HG03135 (cell line): ENCODE measurements around the gene NR1I2.

Experiments
- ATAC-seq: cut with Tn5 transposase; IDR thresholded peaks from one replicate; pipeline ENCODE4 v1.9.1; 2021; ENCODE audit warnings: mild to moderate bottlenecking, moderate library complexity; ENCODE audit not compliant: unreplicated experiment

Gene NR1I2

GRCh38 chr3:119817583-119818363, 35.9 kb downstream of the NR1I2 start:
- no peak for ATAC-seq

GRCh38 chr3:119818937-119819336, 37.0 kb downstream of the NR1I2 start:
- ATAC-seq, result no peak

GRCh38 chr3:119819806-119820205, 37.9 kb downstream of the NR1I2 start:
- no peak for ATAC-seq

- no peak for ATAC-seq
Observed at GRCh38 chr3:119825820-119826219, 43.9 kb downstream of the NR1I2 start.

GRCh38 chr3:119826711-119827608, 45.1 kb downstream of the NR1I2 start:
- no peak for ATAC-seq

DNA sequence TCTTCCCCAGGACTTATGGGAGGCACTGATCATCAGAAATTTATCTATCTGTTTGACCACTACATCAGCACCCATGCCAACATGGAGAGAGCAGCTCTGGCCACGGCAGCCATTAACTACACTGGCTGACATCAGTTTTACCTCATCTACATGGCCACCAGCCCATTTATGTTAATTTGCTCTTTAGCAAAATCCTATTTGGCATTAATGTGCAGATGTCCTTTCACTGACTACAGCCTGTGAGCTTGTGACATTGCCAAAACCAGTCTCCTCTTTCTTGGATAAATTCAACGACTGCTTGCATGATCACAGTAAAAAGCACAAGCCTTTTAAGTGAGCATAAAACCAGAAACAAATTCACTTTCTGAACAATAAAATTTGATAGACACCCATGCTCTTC, 47.5 kb downstream of the NR1I2 start:
- no peak for ATAC-seq

GRCh38 chr3:119831022-119831421, 49.1 kb downstream of the NR1I2 start:
- ATAC-seq, result no peak

DNA sequence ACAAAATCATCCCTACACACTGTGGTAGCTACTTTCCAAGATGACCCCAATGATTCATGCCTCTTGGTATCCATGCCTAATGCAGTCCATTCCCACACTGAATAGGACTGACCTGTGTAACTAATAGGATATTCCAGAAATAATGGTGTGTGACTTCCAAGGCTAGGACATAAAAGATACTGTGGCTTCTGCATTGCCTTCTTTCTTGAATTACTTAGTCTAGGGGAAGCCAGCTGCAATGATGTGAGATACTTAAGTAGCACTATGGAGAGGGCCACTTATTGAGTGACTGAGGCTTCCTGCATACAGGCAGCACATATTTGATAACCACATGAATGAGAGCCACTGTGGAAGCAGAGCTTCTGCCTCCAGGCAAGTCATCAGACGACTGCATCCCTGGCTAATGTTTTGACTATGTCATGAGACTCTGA, 50.1 kb downstream of the NR1I2 start:
- ATAC-seq, result no peak

DNA sequence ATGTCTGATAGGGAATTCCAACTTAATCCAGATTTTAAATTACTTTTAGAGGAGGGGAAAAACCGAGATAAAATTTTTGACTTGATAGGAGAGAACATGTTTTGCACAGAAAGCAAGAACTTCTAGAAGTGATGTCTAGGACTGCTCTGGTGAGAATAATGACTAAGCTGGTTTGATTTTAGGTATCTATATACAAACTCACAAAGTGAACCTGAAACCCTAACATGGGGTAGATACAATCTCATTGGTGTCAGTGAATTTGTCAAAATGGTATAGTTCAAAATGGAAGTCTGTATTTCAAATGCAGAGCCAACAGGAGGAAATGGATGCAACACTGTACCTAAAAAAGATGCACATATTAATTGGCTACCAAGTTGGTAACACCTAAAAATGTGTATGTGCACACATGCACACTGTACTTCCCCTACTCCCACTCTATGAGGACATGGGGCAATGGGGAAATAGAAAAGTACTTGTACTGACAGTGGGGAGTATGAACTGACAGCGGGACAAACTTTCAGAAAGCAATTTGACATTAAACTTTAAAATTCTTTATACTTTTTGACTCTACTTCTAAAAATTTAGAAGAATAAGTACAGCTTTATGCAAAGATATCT, 53.0 kb downstream of the NR1I2 start:
- ATAC-seq, result no peak

- no peak for ATAC-seq
Observed at GRCh38 chr3:119835556-119835955, 53.7 kb downstream of the NR1I2 start.

- ATAC-seq, result no peak
Observed at GRCh38 chr3:119841808-119842471, 60.0 kb downstream of the NR1I2 start.

DNA sequence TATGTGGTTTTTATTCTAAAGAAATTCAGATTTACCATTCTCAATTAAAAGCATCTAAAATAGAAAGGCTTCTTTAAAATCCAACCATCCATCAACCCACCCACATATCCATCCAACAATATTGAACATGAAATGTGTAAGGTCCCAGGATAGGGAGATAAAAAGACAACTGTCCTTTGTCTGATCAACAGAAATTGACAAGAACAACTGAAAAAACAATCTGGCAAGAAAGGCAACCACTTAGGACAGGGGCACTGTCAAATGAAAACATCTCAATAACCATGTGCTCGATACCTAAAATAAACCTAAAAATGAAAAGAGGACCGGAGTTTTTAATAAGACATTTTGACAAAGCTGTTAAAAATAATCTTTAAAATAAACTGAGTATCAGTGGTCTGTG, 67.2 kb downstream of the NR1I2 start:
- no peak for ATAC-seq

DNA sequence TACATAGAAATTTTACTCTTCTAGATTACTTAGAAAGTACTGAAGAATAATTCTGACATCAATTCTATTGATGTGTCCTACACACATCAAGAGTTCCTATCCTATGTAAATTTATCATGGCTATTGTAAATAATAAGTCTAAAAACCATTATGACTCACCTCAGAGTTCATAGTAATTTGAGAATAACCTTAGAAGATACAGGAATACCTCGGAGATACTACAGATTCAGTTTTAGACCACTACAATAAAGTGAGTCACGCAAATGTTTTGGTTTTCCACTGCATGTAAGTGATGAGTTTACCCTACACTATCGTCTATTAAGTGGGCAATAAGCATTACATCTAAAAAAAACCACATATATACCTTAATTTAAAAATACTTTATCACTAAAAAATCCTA, 74.8 kb downstream of the NR1I2 start:
- ATAC-seq, result no peak

DNA sequence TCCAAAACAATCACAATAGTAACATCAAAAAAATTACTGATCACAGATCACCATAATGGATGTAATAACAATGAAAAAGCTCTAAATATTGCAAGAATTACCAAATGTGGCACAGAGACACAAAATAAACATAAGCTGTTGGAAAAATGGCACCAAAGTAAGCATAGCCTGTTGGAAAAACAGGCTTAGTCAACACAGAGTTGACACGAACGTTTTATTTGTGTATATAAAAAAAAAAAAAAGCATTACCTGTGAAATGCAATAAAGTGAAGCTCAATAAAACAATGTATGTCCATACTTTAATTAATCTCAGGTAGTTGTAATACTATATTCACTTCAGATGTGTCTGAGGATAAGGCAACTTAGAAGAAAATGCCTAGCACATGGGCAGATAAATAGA, 77.1 kb downstream of the NR1I2 start:
- ATAC-seq, result no peak

GRCh38 chr3:119859728-119860127, 77.8 kb downstream of the NR1I2 start:
- ATAC-seq, result no peak

DNA sequence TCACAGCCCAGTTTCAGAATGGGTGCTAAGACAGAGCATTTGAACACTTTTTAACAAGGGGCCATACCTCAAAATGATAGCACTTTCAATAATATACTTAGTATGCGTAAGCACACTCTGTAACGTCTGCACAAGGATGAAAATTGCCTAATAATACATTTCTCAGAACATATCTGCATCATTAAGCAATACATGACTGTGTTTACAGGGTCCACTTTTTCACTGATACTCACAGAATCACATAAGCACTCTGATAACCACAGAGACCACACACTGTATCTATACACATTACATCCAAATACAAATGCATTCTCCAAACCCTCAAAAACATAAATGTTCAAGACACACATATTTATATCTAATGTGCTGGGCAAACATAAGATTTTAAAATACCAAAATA, 79.8 kb downstream of the NR1I2 start:
- ATAC-seq, result no peak

DNA sequence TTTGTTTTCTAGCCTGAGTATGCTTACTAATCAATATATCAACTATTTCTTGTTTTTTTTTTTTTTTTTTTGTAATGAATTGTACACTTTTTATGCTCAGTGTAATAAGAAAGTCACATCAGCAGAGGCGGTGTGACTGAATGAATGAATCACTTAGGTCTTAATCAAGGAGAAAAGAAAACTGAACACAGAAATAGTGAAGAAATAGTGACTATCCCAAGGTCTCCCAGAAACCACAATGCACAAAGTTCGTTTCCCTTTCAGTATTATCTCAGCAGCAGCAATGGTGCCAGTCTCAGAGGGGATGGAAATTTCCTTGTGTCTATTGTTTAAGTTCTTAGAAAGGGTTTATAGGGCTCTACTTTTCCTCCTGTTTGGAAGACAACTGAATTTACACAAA, 80.7 kb downstream of the NR1I2 start:
- no peak for ATAC-seq

DNA sequence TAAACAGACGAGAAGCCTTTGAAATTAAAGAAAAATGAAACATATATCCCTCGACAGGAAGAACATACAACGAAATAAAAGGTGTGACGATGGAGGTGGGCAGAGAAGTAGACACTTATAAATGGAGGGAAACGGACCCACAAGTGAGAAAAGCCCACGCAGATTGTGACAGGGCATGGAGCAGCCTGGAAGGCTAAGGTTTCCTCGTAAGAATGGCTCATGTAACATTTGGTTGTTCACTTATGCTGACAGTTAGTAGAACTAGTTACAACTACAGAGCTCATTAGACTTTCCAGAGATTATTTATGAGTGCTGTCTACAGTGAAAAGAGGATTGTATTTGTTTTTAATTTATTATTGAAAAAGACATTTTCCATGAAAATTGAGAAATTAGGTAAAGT, 82.6 kb downstream of the NR1I2 start:
- ATAC-seq, result no peak
